Kidney epithelial cell (primary cell): ENCODE results near the gene PYGM. TPM values are rescaled to one million over a fixed set of nuclear protein-coding genes. Genes with fewer than 3 reads are reported as not detected.

Experiments used
- DNase-seq: peaks from one replicate; pipeline ENCODE4 v3.0.0-alpha.2; 2010; ENCODE audit warnings: low read depth
- H3K27me3 ChIP-seq: 2 replicates; pipeline ENCODE4 v1.6.0; 2011; ENCODE audit warnings: low read length; ENCODE audit not compliant: control insufficient read depth, insufficient read depth
- H3K36me3 ChIP-seq: 2 replicates; pipeline ENCODE4 v1.5.1; 2011; ENCODE audit warnings: low read length; ENCODE audit not compliant: control insufficient read depth, insufficient read depth
- H3K4me3 ChIP-seq: 2 replicates; pipeline ENCODE4 v1.5.1; 2011; ENCODE audit warnings: low read depth, mild to moderate bottlenecking, control low read depth, low read length
- CTCF ChIP-seq: IDR thresholded peaks from 2 replicates; pipeline ENCODE4 v1.5.1; 2011; ENCODE audit warnings: mild to moderate bottlenecking, moderate library complexity, low read length, control low read depth, inconsistent platforms; ENCODE audit not compliant: insufficient read depth, poor library complexity, severe bottlenecking
- total RNA-seq: library from RNA; depleted of rRNA; stranded (reverse); fragments of >200 nt; gene quantifications from 2 replicates; pipeline ENCODE4 v1.2.3, GENCODE V29; 2015

Gene PYGM
- total RNA-seq, 1 donor from 2014 or later: 0.17 TPM

- Histone ChIP-seq H3K27me3 (no peaks in the 10 kb centered on the region), H3K36me3 (peaks cover 22% of the 10 kb centered on the region)
- no peak for TF ChIP-seq CTCF
These were observed 10.3 kb upstream of the PYGM start for GRCh38 chr11:64770120-64770519.

GRCh38 chr11:64769283-64769682 lies 9.5 kb upstream of the PYGM start:
- no peak for DNase-seq
- Histone ChIP-seq H3K36me3 (peaks cover 21% of the 10 kb centered on the region), H3K4me3 (no peak overlapping the region)

More at GRCh38 chr11:64770120-64770519, 10.3 kb upstream of the PYGM start:
- no peak for DNase-seq
- no peak overlapping the region for H3K4me3 ChIP-seq

GRCh38 chr11:64768300-64768694 lies 8.5 kb upstream of the PYGM start:
- peaks cover 18% of the 10 kb centered on the region for H3K36me3 ChIP-seq
- H3K4me3 ChIP-seq: no peak overlapping the region
- TF ChIP-seq CTCF: no peak
- no peaks in the 10 kb centered on the region for H3K27me3 ChIP-seq
- DNase-seq: no peak

More at GRCh38 chr11:64769283-64769682, 9.5 kb upstream of the PYGM start:
- H3K27me3 ChIP-seq: no peaks in the 10 kb centered on the region
- TF ChIP-seq CTCF: no peak

GRCh38 chr11:64767344-64768299 lies 7.8 kb upstream of the PYGM start:
- peak; percentile 75 for TF ChIP-seq CTCF
- Histone ChIP-seq H3K4me3 (no peak overlapping the region), H3K36me3 (peaks cover 17% of the 10 kb centered on the region), H3K27me3 (no peaks in the 10 kb centered on the region)
- no peak for DNase-seq

GRCh38 chr11:64766881-64767280 lies 7.1 kb upstream of the PYGM start:
- Histone ChIP-seq H3K4me3 (no peak overlapping the region), H3K27me3 (no peaks in the 10 kb centered on the region), H3K36me3 (peaks cover 17% of the 10 kb centered on the region)
- TF ChIP-seq CTCF: no peak
- no peak for DNase-seq
